GM12865 (cell line): ENCODE measurements around the gene ZDHHC4.

Experiments used
- DNase-seq: peaks from one replicate; pipeline ENCODE4 v3.0.0; 2010; ENCODE audit warnings: low read depth
- H3K4me3 ChIP-seq: 2 replicates; pipeline ENCODE4 v1.5.1; 2011; ENCODE audit warnings: mild to moderate bottlenecking, low read depth, low read length, control low read depth
- TF ChIP-seq, protein P1 (sequence below): IDR thresholded peaks from 2 replicates; pipeline ENCODE4 v1.5.1; 2011; ENCODE audit warnings: low read length, control low read depth, low read depth, inconsistent platforms; ENCODE audit not compliant: insufficient read depth; ENCODE audit errors: missing control alignments

The ZDHHC4 gene

DNA sequence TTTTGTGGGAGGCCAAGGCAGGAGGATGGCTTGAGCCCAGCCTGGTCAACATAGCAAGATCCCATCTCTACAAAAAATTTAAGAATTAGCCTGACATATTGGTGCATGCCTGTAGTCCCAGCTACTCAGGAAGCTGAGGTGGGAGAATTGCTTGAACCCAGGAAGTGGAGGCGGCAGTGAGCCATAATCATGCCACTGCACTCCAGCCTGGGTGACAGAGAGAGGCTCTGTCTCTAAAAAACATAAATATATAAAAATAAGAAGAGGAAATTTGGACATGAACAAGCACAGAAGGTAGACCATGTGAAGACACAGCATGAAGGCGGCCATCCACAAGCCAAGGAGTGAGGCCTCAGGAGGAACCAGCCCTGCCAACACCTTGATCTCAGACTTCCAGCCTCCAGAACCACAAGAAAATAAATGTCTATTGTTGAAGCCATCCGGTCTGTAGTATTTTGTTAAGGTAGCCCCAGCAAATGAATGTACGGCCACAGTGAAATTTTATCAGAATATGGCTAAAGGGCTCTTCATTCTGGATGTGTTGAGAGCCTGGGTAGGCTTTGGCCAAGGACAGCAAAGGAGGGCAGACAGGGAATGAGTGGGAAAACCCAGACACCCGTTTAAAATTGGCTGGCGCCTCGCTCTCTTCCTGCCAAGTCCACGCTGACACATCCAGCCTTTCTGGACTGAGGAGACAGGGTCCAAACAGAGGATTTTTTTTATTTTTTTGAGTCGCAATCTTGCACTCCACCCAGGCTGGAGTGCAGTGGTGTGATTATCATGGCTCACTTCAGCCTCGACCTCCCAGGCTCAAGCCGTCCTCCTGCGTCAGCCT lies 13.1 kb upstream of the ZDHHC4 start:
- DNase-seq, result no peak
- TF ChIP-seq, protein P1, sequence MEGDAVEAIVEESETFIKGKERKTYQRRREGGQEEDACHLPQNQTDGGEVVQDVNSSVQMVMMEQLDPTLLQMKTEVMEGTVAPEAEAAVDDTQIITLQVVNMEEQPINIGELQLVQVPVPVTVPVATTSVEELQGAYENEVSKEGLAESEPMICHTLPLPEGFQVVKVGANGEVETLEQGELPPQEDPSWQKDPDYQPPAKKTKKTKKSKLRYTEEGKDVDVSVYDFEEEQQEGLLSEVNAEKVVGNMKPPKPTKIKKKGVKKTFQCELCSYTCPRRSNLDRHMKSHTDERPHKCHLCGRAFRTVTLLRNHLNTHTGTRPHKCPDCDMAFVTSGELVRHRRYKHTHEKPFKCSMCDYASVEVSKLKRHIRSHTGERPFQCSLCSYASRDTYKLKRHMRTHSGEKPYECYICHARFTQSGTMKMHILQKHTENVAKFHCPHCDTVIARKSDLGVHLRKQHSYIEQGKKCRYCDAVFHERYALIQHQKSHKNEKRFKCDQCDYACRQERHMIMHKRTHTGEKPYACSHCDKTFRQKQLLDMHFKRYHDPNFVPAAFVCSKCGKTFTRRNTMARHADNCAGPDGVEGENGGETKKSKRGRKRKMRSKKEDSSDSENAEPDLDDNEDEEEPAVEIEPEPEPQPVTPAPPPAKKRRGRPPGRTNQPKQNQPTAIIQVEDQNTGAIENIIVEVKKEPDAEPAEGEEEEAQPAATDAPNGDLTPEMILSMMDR, result no peak
- H3K4me3 ChIP-seq, result no peak overlapping the region

DNA sequence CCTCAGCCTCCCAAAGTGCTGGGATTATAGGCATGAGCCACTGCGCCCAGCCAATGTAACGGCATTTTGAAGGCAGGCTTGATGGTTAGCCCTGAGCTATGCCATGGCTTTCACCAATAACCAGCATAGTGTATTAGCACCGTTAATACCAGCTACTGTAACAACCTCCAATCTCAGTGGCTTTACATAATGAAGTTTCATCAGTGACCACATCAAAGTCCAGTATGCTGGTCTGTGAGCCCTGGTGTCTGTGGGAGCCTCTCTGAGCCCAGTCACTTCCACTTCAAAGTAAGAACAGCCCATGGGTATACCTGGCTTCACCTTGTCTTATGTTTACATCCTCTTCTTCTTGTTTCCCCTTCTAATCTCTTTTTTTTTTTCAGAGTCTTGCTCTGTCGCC lies 11.6 kb upstream of the ZDHHC4 start:
- TF ChIP-seq, protein P1, result no peak
- H3K4me3 ChIP-seq, result no peak overlapping the region
- DNase-seq, result no peak

DNA sequence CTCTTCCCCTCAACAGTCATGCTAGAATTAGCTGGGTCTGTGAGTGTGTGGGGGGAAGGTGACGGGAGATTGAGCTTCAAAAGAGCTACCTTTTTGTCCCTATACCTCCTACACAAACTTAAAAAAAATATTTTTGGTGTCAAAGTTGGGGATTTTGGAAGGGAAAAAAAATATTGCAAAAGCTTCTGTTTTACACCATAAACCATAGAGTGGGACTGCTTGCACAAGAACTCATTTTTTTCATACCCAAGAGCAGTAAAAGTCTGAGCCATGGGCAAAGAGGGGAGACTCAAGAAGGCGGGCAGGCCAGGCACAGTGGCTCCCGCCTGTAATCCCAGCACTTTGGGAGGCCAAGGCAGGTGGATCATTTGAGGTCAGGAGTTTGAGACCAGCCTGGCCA lies 9.4 kb upstream of the ZDHHC4 start:
- TF ChIP-seq, protein P1, result no peak
- no peak for DNase-seq
- H3K4me3 ChIP-seq, result no peak overlapping the region

DNA sequence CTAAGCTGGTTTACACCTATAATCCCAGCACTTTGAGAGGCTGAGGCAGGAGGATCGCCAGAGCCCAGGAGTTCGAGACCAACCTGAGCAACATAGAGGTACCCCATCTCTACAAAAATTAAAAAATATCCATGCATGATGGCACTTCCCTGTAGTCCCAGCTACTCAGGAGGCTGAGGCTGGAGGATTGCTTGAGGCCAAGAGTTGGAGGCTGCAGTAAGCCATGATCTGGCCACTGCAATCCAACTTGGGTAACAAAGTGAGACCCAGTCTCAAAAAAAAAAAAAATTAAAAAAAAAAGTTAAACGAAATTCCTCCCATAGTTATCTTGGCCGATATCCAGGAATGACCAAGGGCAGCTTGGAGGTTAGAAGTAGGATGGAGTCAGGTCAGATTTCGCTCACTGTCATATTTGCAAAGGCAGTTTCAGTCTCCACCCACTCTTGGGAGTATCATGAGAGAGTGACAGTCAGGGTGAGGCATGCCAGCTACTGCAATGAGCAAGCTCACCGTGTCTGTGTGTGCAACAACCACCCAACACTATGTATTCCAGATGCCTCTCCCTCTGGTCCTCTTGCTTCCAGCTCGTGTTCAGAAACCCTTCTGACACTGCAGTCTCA lies 6.0 kb upstream of the ZDHHC4 start:
- TF ChIP-seq, protein P1, result no peak

DNA sequence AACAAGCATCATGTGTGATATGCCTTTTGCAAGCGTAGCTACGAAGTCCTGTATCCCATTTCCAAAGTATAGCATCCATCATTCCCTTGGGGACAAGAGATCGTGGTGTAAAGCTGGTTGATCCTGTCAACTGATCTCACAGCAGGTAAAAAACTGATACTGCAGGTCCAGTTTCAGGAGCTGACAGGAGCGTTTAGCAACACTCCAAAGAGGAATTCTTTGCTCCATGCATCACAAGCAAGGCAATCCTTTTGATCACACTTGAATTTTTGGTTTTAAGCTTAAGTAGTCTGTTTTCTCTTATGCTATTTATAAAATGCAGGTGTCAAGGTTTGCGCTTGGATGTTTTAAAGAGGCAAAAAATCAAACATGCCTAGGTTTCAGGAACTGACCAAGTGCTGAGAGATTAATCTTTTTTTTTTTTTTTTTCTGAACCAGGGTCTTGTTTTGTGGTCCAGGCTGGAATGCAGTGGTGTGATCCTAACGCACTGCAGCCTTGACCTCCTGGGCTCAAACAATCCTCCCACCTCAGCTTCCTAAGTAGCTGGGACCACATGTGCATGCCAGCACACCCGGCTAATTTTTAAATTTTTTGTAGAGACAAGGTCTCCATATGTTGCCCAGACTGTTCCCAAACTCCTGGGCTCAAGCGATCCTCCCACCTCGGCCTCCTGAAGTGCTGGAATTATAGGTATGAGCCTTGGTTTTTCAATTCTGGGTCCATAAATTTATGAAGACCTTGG lies 1.8 kb upstream of the ZDHHC4 start:
- H3K4me3 ChIP-seq, result no peak overlapping the region
- TF ChIP-seq, protein P1, result no peak
- DNase-seq, result no peak

More for the DNA sequence above, 6.0 kb upstream of the ZDHHC4 start:
- DNase-seq, result peak; percentile 42
- H3K4me3 ChIP-seq, result no peak overlapping the region

DNA sequence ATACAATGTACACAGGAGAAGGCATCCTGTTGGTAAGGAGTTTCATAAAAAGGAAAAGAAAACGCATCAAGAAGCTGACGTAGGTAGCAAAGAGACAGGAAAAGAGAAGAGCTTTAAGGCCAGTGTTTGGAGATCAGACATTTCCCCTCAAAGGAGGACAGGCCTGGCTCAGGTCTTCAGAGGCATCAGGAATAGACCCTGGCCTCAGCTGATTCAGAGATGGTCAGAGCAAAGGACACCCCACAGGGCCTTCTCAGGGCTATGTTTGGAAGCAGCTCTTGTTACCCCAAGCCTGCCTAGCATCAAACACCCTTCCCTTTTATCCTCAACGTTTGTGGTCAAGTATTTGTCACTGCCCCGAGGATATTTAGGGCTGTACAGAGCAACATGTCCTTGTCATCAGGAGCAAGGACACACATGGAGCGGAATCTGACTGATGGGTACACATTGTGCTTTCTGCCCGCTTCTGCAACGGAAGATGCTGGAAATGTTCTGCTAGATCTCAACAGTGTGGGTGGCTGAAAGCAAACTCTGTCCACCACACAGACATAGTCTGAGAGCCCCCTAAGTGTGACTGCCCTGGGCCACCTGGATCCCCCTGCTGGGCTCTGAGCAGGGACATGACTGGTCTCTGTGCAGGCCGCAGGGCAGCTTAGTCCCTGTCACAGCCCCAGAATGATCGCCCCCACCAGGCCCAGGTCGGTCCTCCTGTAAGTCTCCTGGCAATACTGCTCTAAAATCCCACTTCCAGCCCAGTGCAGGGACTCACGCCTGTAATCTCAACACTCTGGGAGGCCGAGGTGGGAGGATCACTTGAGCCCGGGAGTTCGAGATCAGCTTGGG lies 1.0 kb upstream of the ZDHHC4 start:
- TF ChIP-seq, protein P1, result no peak
- peak; percentile 48 for DNase-seq
- peak overlapping the region; percentile 83 for H3K4me3 ChIP-seq

DNA sequence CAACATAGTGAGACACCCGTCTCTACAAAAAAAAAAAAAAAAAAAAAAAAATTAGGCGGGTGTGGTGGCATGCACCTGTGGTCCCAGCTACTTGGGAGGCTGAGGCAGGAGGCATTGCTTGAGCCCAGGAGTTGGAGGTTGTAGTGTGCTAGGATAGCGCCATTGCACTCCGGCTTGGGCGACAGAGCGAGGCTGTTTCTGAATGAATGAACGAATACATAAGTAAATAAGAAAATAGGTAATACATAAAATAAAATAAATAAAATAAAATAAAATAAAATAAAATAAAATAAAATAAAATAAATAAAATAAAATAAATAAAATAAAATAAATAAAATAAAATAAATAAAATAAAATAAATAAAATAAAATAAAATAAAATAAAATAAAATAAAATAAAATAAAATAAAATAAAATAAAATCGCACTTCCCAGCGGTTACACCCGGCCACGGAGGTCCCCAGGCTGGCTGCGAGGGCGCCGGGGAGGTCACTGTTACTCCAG lies 336 bp upstream of the ZDHHC4 start:
- peak; percentile 36 for DNase-seq
- H3K4me3 ChIP-seq, result peak overlapping the region; percentile 83
